Measurements from ENCODE around the gene RIC8A.

GRCh38 chr11:218815-219593, 11.5 kb downstream of the RIC8A start:
- TF ChIP-seq CTCF (IDR thresholded peaks at IDR 0.05): no peak
- TF ChIP-seq HOXA7 (CRISPR knock-in tag; IDR thresholded peaks at IDR 0.05): no peak
- no peak for TF ChIP-seq KDM5A (IDR thresholded peaks at IDR 0.05)
- no peak for TF ChIP-seq JUN (IDR thresholded peaks at IDR 0.05)
- TF ChIP-seq MAZ (IDR thresholded peaks at IDR 0.05; ENCODE audit: borderline replicate concordance, low read depth, low read length): no peak
- TF ChIP-seq ZC3H11A (IDR thresholded peaks at IDR 0.05): no peak
- no peak for TF ChIP-seq JUNB (IDR thresholded peaks at IDR 0.05)
- no peak for TF ChIP-seq FOSL2 (IDR thresholded peaks at IDR 0.05)
- no peak for TF ChIP-seq FOSL2 (CRISPR knock-in tag; IDR thresholded peaks at IDR 0.05)
- TF ChIP-seq USF2 (IDR thresholded peaks at IDR 0.05): no peak
- TF ChIP-seq MAX (IDR thresholded peaks at IDR 0.05): no peak

Data from A549 (cell line).